LNCAP (cell line): ENCODE measurements around the gene TUBA1C.

Source experiments
- CTCF ChIP-seq: fragments of 450-650 bp; IDR thresholded peaks from 2 replicates; pipeline ENCODE4 v1.5.1; 2017; ENCODE audit warnings: mild to moderate bottlenecking

The TUBA1C gene

GRCh38 chr12:49309386-49309785, 44.5 kb downstream of the TUBA1C start:
- no peak for TF ChIP-seq CTCF

- TF ChIP-seq CTCF, result no peak
Measured at GRCh38 chr12:49314811-49315210, 49.9 kb downstream of the TUBA1C start.

- TF ChIP-seq CTCF, result no peak
Measured at GRCh38 chr12:49322367-49322707, 57.5 kb downstream of the TUBA1C start.

GRCh38 chr12:49322708-49323523, 58.0 kb downstream of the TUBA1C start, which contains the start of gene TROAP:
Gene TROAP (plus strand): TSS chr12:49323255. CDS start chr12:49323609, 354 bp downstream.
- TF ChIP-seq CTCF, result no peak

- TF ChIP-seq CTCF, result no peak
Measured at GRCh38 chr12:49323524-49324097, 58.7 kb downstream of the TUBA1C start.
